HG03064 (cell line): ENCODE results near the gene KIAA1755.
"Not testable (repeated sequence)": the region's sequence is repeated elsewhere in the genome, so short reads cannot be mapped to it uniquely, and the experiment has no call there.

Experiments used
- ATAC-seq: cut with Tn5 transposase; IDR thresholded peaks from one replicate; pipeline ENCODE4 v1.9.1; 2021; ENCODE audit warnings: low read depth; ENCODE audit not compliant: unreplicated experiment

KIAA1755 gene

GRCh38 chr20:38267901-38268514 lies 7.5 kb upstream of the KIAA1755 start:
- ATAC-seq: no peak

- ATAC-seq: no peak
Observed at GRCh38 chr20:38267296-38267695, 6.8 kb upstream of the KIAA1755 start.

DNA sequence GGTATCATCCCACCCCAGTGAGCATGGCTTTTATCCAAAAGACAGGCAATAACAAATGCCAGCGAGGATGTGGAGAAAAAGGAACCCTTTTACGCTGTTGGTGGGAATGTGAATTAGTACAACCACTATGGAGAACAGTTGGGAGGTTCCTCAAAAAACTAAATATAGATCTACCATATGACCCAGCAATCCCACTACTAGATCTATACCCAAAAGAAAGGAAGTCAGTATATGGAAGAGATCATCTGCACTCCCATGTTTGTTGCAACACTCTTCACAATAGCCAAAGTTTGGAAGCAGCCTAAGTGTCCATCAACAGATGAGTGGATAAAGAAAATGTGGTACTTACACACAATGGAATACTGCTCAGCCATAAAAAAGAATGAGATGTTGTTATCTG lies 5.9 kb upstream of the KIAA1755 start:
- ATAC-seq: no peak

DNA sequence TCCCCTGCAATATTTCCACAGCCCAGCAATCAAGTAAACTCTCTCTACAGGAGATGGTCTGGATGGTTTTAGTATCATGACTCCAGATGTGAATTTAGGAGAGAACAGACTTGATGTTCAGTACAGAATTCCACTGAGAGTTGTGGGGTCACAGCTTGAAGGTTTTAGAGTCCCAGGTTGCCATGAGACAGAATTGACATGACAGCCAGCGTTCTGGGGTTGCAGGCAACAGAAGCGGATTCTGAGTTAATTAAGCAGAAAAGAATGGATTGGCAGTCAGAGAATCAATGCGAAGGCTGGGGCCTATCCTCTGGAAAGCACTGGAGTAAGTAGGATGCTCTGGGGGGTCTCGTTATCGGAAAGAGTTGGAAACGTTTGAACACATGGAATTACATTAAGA lies 2.4 kb upstream of the KIAA1755 start:
- no peak for ATAC-seq

- no peak for ATAC-seq
Observed at GRCh38 chr20:38261054-38261390, 487 bp upstream of the KIAA1755 start.

- no peak for ATAC-seq
Observed at GRCh38 chr20:38260025-38260377, 534 bp downstream of the KIAA1755 start.

GRCh38 chr20:38258545-38259215 lies 1.9 kb downstream of the KIAA1755 start:
- no peak for ATAC-seq

- ATAC-seq: no peak
Observed at GRCh38 chr20:38256966-38257365, 3.6 kb downstream of the KIAA1755 start.

- ATAC-seq: no peak
Observed at GRCh38 chr20:38256021-38256420, 4.5 kb downstream of the KIAA1755 start.

DNA sequence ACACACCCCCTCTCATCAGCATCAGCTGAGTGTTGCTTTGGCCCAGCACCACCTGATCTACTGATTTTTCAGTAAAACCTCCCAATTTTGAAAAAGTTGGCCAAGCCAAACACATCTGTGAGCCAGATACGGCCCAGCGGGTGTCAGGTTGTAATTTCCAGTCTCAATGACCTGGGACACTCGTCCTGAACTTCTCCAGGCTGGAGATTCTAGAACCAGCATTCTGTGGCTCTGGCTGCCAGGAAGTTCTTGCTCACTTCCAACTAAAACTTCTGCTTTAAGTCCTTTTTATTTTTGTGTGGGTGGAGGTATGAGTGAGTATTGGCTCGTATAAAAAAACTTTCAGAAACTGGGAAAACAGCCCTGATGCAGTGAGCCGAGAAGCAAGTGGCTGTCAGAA lies 5.1 kb downstream of the KIAA1755 start:
- ATAC-seq: no peak

- not testable (repeated sequence) for ATAC-seq
Observed at GRCh38 chr20:38254621-38255020, 5.9 kb downstream of the KIAA1755 start.

DNA sequence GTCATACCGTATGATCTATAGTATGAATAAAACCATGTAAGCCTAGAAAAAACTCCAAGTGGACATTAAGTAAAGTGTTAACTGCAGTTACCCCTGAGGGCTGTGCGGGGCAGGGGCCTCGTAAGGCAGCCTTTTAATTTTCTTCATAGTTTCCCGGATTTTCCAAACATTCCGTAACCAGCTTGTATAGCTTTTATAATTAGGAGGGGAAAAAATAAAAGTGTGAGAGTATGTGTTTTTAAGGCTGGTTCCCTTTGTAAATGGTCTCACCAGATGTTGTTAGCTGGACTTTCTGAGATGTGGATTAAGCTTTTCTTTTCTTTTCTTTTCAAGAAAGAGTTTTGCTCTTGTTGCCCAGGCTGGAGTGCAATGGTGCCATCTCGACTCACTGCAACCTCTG lies 7.0 kb downstream of the KIAA1755 start:
- no peak for ATAC-seq

GRCh38 chr20:38252292-38253288 lies 7.9 kb downstream of the KIAA1755 start:
- ATAC-seq: no peak

GRCh38 chr20:38251441-38251840 lies 9.1 kb downstream of the KIAA1755 start:
- ATAC-seq: not testable (repeated sequence)

DNA sequence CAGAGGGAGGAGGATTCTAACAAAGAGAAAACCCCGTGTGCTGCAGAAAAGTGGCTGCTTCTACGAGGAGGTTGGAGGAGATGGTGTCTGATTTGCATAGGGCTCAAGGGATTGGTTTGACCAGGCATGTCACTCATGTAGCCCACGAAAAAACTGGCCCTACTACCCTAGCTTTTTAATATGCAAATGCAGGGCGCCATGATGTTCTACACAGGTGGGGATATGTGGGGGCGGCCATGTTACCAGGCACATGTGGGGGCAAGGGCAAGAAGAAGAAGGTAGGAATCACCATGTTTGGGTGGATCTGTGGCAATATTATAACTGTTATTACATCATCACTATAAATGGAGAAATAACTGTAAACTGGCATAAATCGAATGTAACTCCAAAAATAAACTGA lies 9.9 kb downstream of the KIAA1755 start:
- no peak for ATAC-seq

DNA sequence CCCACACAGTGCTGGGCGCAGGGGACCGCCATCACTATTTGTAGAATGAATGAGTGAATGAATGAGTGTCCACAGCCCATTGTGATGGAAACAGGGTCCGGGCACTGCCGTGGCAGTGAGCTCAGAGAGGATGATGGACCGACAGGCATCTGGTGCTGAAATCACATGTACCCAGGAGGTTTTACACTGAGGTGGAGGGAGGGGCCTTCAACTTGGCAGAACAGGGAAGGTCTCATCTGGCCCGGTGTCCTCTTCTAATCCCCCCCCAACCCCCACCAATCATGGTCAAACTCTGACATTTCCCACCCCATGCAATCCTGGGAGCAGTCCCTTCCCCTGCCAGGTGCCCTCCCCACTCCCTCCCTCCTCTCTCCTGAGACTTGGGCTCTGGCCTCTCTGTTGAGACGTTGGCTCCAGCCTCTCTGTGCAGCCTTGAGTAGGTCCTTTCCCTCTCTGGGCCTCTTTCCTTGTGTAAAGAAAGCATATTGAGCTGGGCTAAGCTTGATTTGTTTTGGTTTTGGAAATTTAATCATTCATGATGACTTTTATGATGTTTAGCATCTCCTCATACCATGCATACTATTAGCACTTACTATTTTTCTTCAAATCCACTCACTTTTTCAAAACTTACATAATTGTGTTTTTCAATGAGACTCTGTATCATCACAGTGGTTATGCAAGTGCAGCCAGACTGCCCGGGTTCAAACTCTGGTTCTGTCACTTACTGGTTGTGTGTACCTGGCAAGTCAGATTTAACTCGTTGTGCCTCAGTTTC lies 10.8 kb downstream of the KIAA1755 start:
- no peak for ATAC-seq

- no peak for ATAC-seq
Observed at GRCh38 chr20:38248133-38248532, 12.4 kb downstream of the KIAA1755 start.

- ATAC-seq: not testable (repeated sequence)
Observed at GRCh38 chr20:38247725-38248124, 12.8 kb downstream of the KIAA1755 start.

DNA sequence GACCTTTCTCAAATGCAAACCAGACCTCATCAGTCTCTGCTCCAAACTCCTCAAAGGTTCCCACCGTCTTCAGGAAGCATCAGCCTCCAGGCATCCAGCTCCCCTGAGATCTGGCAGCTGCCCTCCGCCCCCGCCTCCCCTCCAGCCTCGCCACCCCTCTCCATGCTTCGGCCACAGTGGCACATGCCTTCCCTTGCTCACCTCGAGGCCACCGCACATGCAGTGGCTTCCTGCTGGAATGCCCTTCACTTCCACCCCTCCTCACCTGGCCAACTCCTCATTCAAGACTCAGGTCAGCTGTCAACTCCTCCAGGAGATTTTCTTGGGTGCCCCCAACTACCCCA lies 13.4 kb downstream of the KIAA1755 start:
- ATAC-seq: no peak

- no peak for ATAC-seq
Observed at GRCh38 chr20:38246357-38247165, 14.0 kb downstream of the KIAA1755 start.
